ENCODE results near the gene MTARC2. TPM values are rescaled to one million over a fixed set of nuclear protein-coding genes. Genes with fewer than 3 reads are reported as not detected.

Gene MTARC2
- total and polyA plus RNA-seq, 7 donors, result 4.1 to 12.4 (median 8.8) TPM

DNA sequence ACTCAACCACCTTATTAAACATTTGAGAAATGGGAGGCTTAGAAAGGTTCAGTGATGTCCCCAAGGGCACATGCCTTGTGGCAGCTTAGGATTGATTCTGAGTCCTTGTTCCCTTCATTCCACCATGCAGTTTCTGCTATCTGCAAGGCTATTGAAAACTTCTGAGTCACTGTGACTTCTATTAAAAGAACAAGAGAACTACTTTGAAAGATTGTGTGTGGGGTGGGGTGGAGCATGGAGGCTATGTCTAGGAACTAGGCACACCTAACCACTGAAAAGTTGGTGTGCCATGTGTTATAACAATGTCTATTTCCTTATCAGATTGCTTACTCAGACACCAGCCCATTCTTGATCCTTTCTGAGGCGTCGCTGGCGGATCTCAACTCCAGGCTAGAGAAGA is 49.4 kb downstream of the MTARC2 start:
- ATAC-seq (peak in 3 of 4 donors; percentile 59 to 96 (median 83)), DNase-seq (no peak)
- H3K27me3 ChIP-seq (ENCODE audit: insufficient read depth in 3 of 3, low read length in 2 of 3), result no peaks in the 10 kb centered on the region
- peaks cover 12% of the 10 kb centered on the region for H3K4me1 ChIP-seq
- intact Hi-C loops (cut with DNase I), result no loop called here
- no peaks in the 10 kb centered on the region for H3K9me3 ChIP-seq
- TF ChIP-seq, protein P1, sequence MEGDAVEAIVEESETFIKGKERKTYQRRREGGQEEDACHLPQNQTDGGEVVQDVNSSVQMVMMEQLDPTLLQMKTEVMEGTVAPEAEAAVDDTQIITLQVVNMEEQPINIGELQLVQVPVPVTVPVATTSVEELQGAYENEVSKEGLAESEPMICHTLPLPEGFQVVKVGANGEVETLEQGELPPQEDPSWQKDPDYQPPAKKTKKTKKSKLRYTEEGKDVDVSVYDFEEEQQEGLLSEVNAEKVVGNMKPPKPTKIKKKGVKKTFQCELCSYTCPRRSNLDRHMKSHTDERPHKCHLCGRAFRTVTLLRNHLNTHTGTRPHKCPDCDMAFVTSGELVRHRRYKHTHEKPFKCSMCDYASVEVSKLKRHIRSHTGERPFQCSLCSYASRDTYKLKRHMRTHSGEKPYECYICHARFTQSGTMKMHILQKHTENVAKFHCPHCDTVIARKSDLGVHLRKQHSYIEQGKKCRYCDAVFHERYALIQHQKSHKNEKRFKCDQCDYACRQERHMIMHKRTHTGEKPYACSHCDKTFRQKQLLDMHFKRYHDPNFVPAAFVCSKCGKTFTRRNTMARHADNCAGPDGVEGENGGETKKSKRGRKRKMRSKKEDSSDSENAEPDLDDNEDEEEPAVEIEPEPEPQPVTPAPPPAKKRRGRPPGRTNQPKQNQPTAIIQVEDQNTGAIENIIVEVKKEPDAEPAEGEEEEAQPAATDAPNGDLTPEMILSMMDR (IDR thresholded peaks at IDR 0.05), result no peak
- WGBS, 3 donors, result 93 to 95% (median 95%) methylated on average over 3 of the region's 3 CpGs
- no peak overlapping the region for H3K27ac ChIP-seq
- peaks cover 0 to 32% of the 10 kb centered on the region in 2 donors for H3K36me3 ChIP-seq (ENCODE audit: insufficient read depth in 1 of 2, low read depth in 1 of 2)
- no peak overlapping the region for H3K4me3 ChIP-seq

- no peak for ATAC-seq
- TF ChIP-seq, protein P1 (IDR thresholded peaks at IDR 0.05), result no peak
- H3K4me3 ChIP-seq, result no peak overlapping the region
- no peaks in the 10 kb centered on the region for H3K27me3 ChIP-seq (ENCODE audit: insufficient read depth in 3 of 3, low read length in 2 of 3)
- H3K4me1 ChIP-seq, result peaks cover 8% of the 10 kb centered on the region
- peaks cover 0 to 32% of the 10 kb centered on the region in 2 donors for H3K36me3 ChIP-seq (ENCODE audit: insufficient read depth in 1 of 2, low read depth in 1 of 2)
- intact Hi-C loops (cut with DNase I), result no loop called here
- H3K27ac ChIP-seq, result no peak overlapping the region
- DNase-seq, result no peak
- WGBS, 3 donors, result 95 to 98% (median 98%) methylated on average over 2 of the region's 2 CpGs
- no peaks in the 10 kb centered on the region for H3K9me3 ChIP-seq
These were observed 50.2 kb downstream of the MTARC2 start for GRCh38 chr1:220798338-220798737.

- WGBS, 3 donors, result 87 to 89% (median 88%) methylated on average over 6 of the region's 6 CpGs
- intact Hi-C loops (cut with DNase I), result loop anchor here in 1 of 2 donors (10.0 kb wide), 1 partner anchor 635 kb away; no protein-coding TSS in a partner anchor
These were observed 52.1 kb downstream of the MTARC2 start for GRCh38 chr1:220800262-220800661.

DNA sequence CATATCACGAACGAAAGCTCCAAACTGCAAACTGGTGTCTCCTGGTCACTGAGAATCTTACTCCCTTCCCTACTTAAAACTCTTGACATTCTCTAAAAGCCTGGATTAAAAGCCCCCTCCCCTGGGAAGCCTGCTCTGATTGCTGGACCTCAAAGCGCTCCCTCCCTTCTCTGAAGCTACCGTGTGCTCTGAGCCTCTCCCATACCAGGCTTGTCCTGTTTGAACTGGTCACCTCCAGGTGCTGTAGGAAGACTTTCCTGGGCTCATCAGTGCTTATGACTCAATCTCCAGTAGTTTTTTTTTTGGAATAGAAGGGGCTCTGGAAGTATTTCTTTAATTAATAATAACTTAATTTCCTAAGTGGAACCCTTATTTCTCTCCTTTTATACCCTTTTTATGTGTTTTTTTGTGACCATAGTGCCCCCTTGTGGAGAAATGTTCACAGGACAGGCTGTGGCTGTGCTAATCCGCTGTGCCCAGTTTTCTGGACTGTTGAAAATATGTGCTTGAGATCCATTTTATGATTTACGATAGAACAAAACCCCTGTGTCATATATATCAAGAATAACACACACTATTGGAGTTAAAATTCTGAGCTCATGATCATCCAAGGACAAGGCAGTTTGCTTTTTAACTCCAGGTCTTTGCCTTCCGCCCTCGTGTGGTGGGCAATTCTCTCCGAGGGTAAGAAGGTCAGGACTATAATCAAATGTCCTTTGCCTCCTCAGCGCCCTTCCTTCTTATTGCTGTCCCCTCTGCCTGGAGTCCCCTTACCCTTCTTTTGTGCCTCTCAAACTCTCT is 55.5 kb downstream of the MTARC2 start:
- Histone ChIP-seq H3K4me1 (no peaks in the 10 kb centered on the region), H3K27me3 (ENCODE audit: insufficient read depth in 3 of 3, low read length in 2 of 3) (no peaks in the 10 kb centered on the region), H3K27ac (no peak overlapping the region), H3K4me3 (no peak overlapping the region), H3K9me3 (no peaks in the 10 kb centered on the region), H3K36me3 (ENCODE audit: insufficient read depth in 1 of 2, low read depth in 1 of 2) (peaks cover 0 to 32% of the 10 kb centered on the region in 2 donors)
- peak; percentile 37 to 81 (median 53) for ATAC-seq
- intact Hi-C loops (cut with DNase I), result loop anchor here in 1 of 2 donors (10.0 kb wide), 1 partner anchor 631 kb away; no protein-coding TSS in a partner anchor
- TF ChIP-seq, protein P1 (IDR thresholded peaks at IDR 0.05), result peak; percentile 73
- WGBS, 3 donors, result 73 to 78% (median 73%) methylated on average over 10 of the region's 10 CpGs
- DNase-seq, result no peak

More at GRCh38 chr1:220800262-220800661, 52.1 kb downstream of the MTARC2 start:
- Histone ChIP-seq H3K4me1 (peaks cover 8% of the 10 kb centered on the region), H3K36me3 (ENCODE audit: insufficient read depth in 1 of 2, low read depth in 1 of 2) (peaks cover 0 to 37% of the 10 kb centered on the region in 2 donors), H3K9me3 (no peaks in the 10 kb centered on the region), H3K27me3 (ENCODE audit: insufficient read depth in 3 of 3, low read length in 2 of 3) (no peaks in the 10 kb centered on the region), H3K27ac (no peak overlapping the region), H3K4me3 (no peak overlapping the region)
- ATAC-seq (no peak), DNase-seq (no peak)
- TF ChIP-seq, protein P1 (IDR thresholded peaks at IDR 0.05), result no peak
